K562 (cell line): ENCODE results near the gene BORCS8. TPM values are rescaled to one million over a fixed set of nuclear protein-coding genes. Genes with fewer than 3 reads are reported as not detected.
A peak's percentile ranks its signal among the peaks of the same experiment; 100 is the strongest.

ENCODE experiments used
- E2F3 ChIP-seq: fragments of 250-450 bp; sonication (Bioruptor Pico); IDR thresholded peaks from 2 replicates; pipeline ENCODE4 v1.4.0; 2020; ENCODE audit warnings: mild to moderate bottlenecking
- ELF1 ChIP-seq: fragments of 200-800 bp; sonication (Bioruptor generic); IDR thresholded peaks from 2 replicates; pipeline ENCODE4 v1.6.1; 2016; ENCODE audit warnings: missing genetic modification characterization, missing compliant biosample characterization
- FOXK1 ChIP-seq: sonication (generic); formaldehyde crosslinking; IDR thresholded peaks from 2 replicates; pipeline ENCODE4 v1.8.0; 2022; ENCODE audit warnings: missing genetic modification reagents, mild to moderate bottlenecking, borderline replicate concordance
- HCFC1 ChIP-seq: IDR thresholded peaks from 2 replicates; pipeline ENCODE4 v1.6.1; 2012; ENCODE audit warnings: low read depth, low read length, improper control_type of control experiment
- HNRNPUL1 ChIP-seq: fragments of 200-400 bp; formaldehyde crosslinking; IDR thresholded peaks from 2 replicates; pipeline ENCODE4 v1.6.1; 2017; ENCODE audit warnings: low read length
- KLF13 ChIP-seq: fragments of 450-650 bp; IDR thresholded peaks from 2 replicates; pipeline ENCODE4 v1.6.1; 2016; ENCODE audit warnings: missing genetic modification characterization, low read depth, mild to moderate bottlenecking, missing compliant biosample characterization, moderate library complexity, borderline replicate concordance
- NONO ChIP-seq, 2 experiments: fragments of 200-400 bp in 1 of 2; fragments of 450-650 bp in 1 of 2; formaldehyde crosslinking in 1 of 2; IDR thresholded peaks; 2 replicates each; pipeline ENCODE4 v1.6.1; 2017; ENCODE audit warnings: low read depth in 2 of 2, mild to moderate bottlenecking in 2 of 2, moderate library complexity in 2 of 2, low read length in 1 of 2
- RCOR1 ChIP-seq, 2 experiments: IDR thresholded peaks; 2 replicates each; pipeline ENCODE4 v1.6.1; 2012; ENCODE audit warnings: low read depth in 2 of 2, low read length in 2 of 2, borderline replicate concordance in 1 of 2, improper control_type of control experiment in 1 of 2
- SP1 ChIP-seq: sonication (generic); formaldehyde crosslinking; IDR thresholded peaks from 2 replicates; pipeline ENCODE4 v1.8.1; 2022; ENCODE audit warnings: mild to moderate bottlenecking, missing genetic modification reagents
- WHSC1 ChIP-seq: IDR thresholded peaks from one replicate; pipeline ENCODE4 v1.6.1; 2012; ENCODE audit warnings: low read length, control low read depth, inconsistent platforms
- ZNF197 ChIP-seq: fragments of 200-800 bp; sonication (Bioruptor generic); IDR thresholded peaks from 2 replicates; pipeline ENCODE4 v1.6.1; 2016; ENCODE audit warnings: low read depth, missing genetic modification characterization, missing compliant biosample characterization
- ZNF212 ChIP-seq: fragments of 450-650 bp; formaldehyde crosslinking; IDR thresholded peaks from 2 replicates; pipeline ENCODE4 v1.4.0; 2020; ENCODE audit warnings: mild to moderate bottlenecking
- ZNF239 ChIP-seq: fragments of 250-450 bp; sonication (Bioruptor Pico); IDR thresholded peaks from 2 replicates; pipeline ENCODE4 v1.4.0; 2020; ENCODE audit warnings: mild to moderate bottlenecking
- ZNF695 ChIP-seq: fragments of 450-650 bp; formaldehyde crosslinking; IDR thresholded peaks from 2 replicates; pipeline ENCODE4 v1.4.0; 2020; ENCODE audit warnings: mild to moderate bottlenecking, moderate library complexity
- polyA plus RNA-seq, 8 experiments: library from polyadenylated mRNA; depleted of rRNA in 4 of 8; stranded (reverse) in 5 of 8; unstranded in 3 of 8; fragments of >200 nt; fragmentation: Nextera tagmentation in 2 of 8; fragmentation: Illumina TruSeq in 1 of 8; extraction: Ambion mirVana in 2 of 8; extraction: Trizol in 1 of 8; gene quantifications; 2 replicates each; pipeline versions ENCODE4 v1.2.1 to v1.2.3, GENCODE V29; 2011 to 2014; ENCODE audit warnings: inconsistent platforms in 1 of 8, missing spikeins in 1 of 8
- total RNA-seq, 7 experiments: library from RNA; depleted of rRNA in 6 of 7; stranded (reverse); fragments of >200 nt in 6 of 7; fragmentation: Illumina TruSeq in 2 of 7; extraction: Trizol in 2 of 7; gene quantifications; 2 replicates each; pipeline versions ENCODE4 v1.2.1 to v1.2.3, GENCODE V29; 2011 to 2021; ENCODE audit warnings: low replicate concordance in 1 of 7
- TF ChIP-seq, protein P1 (sequence below): fragments of 450-650 bp; IDR thresholded peaks from 2 replicates; pipeline ENCODE4 v1.6.1; 2016; ENCODE audit warnings: missing biosample characterization, missing genetic modification characterization
- TF ChIP-seq, protein P2 (sequence below): IDR thresholded peaks from 2 replicates; pipeline ENCODE4 v1.6.1; 2014; ENCODE audit warnings: antibody characterized with exemption
- TF ChIP-seq, protein P3 (sequence below): fragments of 250-450 bp; sonication (Bioruptor Pico); IDR thresholded peaks from 2 replicates; pipeline ENCODE4 v1.8.0; 2022; ENCODE audit warnings: moderate library complexity, mild to moderate bottlenecking, inconsistent platforms
- TF ChIP-seq, protein P4 (sequence below): fragments of 250-450 bp; sonication (Bioruptor Pico); IDR thresholded peaks from 2 replicates; pipeline ENCODE4 v1.4.0; 2020; ENCODE audit warnings: mild to moderate bottlenecking, moderate library complexity
- TF ChIP-seq, protein P5 (sequence below): IDR thresholded peaks from 3 replicates; pipeline ENCODE4 v1.6.1; 2011; ENCODE audit warnings: borderline replicate concordance, mild to moderate bottlenecking, moderate library complexity; ENCODE audit not compliant: insufficient read length; ENCODE audit errors: extremely low read depth

BORCS8 gene
- total and polyA plus RNA-seq, 9 of the 15 experiments (the other 6 are each of a cell fraction or from before 2014, with no cell fraction given) = 4.6 to 33.6 (median 16.3) TPM

DNA sequence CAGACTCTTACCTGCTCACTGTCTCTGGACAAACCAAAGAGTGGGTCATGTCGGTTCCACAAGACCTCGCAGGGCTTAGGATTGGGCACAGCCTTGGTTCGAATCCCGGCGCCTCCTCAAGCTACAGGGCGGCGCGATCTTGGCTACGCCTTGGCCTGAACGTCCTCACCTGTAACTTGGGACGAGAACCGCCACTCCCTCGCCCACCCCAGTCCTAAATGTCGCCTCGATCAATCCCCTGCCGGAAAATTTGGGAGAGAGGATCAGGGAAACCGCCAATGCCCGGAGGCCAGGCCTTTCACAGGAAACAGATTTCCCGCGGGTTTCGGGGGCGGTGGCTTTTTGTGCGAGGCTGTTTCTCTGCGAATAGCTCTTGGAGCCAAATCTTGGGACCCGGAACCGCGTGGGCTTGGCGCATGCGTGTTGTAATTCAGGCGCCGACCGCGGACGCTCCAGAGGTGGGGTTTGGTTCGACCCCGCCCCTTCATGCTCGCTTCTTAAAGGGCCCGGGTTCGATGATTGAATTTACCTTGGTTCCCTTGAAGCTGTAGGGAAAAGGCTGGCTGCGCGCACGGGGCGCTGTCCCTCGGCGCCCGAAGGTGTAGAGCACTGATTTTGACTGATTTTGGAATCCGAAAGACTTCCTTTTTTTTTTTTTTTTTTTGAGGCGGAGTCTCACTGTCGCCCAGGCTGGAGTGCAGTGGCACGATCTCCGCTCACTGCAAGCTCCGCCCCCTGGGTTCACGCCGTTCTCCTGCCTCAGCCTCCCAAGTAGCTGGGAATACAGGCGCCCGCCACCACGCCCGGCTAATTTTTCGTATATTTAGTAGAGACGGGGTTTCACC is 11.3 kb upstream of the BORCS8 start, which contains the start of gene NR2C2AP (continued):
- 0 out of 2 replicates have a peak, but pooled peaks have one; percentile 25 for TF ChIP-seq HCFC1
- TF ChIP-seq SP1 (CRISPR knock-in tag) = peak; percentile 74
- peak; percentile 72; the same call in 1 of the 2 replicates for TF ChIP-seq KLF13
- peak; percentile 74 for TF ChIP-seq ELF1 (tag)
- peak; percentile 66 to 93 for TF ChIP-seq RCOR1 (IDR thresholded peaks at IDR 0.05; ENCODE audit: borderline replicate concordance in 1 of 2, low read depth in 2 of 2, low read length in 2 of 2)
- TF ChIP-seq, protein P1, sequence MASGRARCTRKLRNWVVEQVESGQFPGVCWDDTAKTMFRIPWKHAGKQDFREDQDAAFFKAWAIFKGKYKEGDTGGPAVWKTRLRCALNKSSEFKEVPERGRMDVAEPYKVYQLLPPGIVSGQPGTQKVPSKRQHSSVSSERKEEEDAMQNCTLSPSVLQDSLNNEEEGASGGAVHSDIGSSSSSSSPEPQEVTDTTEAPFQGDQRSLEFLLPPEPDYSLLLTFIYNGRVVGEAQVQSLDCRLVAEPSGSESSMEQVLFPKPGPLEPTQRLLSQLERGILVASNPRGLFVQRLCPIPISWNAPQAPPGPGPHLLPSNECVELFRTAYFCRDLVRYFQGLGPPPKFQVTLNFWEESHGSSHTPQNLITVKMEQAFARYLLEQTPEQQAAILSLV (tag) = no peak
- no peak for TF ChIP-seq NONO (IDR thresholded peaks at IDR 0.05; ENCODE audit: low read depth in 2 of 2, low read length in 1 of 2)
- TF ChIP-seq WHSC1 = no peak
- TF ChIP-seq HNRNPUL1 = no peak
- TF ChIP-seq, protein P2, sequence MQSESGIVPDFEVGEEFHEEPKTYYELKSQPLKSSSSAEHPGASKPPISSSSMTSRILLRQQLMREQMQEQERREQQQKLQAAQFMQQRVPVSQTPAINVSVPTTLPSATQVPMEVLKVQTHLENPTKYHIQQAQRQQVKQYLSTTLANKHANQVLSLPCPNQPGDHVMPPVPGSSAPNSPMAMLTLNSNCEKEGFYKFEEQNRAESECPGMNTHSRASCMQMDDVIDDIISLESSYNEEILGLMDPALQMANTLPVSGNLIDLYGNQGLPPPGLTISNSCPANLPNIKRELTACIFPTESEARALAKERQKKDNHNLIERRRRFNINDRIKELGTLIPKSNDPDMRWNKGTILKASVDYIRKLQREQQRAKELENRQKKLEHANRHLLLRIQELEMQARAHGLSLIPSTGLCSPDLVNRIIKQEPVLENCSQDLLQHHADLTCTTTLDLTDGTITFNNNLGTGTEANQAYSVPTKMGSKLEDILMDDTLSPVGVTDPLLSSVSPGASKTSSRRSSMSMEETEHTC = no peak
- no peak for TF ChIP-seq E2F3 (CRISPR knock-in tag)
- TF ChIP-seq ZNF197 = no peak
- no peak for TF ChIP-seq ZNF239 (CRISPR knock-in tag)
- TF ChIP-seq, protein P3, sequence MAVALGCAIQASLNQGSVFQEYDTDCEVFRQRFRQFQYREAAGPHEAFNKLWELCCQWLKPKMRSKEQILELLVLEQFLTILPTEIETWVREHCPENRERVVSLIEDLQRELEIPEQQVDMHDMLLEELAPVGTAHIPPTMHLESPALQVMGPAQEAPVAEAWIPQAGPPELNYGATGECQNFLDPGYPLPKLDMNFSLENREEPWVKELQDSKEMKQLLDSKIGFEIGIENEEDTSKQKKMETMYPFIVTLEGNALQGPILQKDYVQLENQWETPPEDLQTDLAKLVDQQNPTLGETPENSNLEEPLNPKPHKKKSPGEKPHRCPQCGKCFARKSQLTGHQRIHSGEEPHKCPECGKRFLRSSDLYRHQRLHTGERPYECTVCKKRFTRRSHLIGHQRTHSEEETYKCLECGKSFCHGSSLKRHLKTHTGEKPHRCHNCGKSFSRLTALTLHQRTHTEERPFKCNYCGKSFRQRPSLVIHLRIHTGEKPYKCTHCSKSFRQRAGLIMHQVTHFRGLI (CRISPR knock-in tag) = no peak
- TF ChIP-seq, protein P4, sequence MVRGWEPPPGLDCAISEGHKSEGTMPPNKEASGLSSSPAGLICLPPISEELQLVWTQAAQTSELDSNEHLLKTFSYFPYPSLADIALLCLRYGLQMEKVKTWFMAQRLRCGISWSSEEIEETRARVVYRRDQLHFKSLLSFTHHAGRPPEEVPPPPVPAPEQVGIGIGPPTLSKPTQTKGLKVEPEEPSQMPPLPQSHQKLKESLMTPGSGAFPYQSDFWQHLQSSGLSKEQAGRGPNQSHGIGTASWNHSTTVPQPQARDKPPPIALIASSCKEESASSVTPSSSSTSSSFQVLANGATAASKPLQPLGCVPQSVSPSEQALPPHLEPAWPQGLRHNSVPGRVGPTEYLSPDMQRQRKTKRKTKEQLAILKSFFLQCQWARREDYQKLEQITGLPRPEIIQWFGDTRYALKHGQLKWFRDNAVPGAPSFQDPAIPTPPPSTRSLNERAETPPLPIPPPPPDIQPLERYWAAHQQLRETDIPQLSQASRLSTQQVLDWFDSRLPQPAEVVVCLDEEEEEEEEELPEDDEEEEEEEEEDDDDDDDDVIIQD (CRISPR knock-in tag) = no peak
- no peak; the same call in 1 of the 2 replicates for TF ChIP-seq FOXK1 (CRISPR knock-in tag)
- no peak for TF ChIP-seq ZNF212
- no peak for TF ChIP-seq ZNF695 (CRISPR knock-in tag)
- TF ChIP-seq, protein P5, sequence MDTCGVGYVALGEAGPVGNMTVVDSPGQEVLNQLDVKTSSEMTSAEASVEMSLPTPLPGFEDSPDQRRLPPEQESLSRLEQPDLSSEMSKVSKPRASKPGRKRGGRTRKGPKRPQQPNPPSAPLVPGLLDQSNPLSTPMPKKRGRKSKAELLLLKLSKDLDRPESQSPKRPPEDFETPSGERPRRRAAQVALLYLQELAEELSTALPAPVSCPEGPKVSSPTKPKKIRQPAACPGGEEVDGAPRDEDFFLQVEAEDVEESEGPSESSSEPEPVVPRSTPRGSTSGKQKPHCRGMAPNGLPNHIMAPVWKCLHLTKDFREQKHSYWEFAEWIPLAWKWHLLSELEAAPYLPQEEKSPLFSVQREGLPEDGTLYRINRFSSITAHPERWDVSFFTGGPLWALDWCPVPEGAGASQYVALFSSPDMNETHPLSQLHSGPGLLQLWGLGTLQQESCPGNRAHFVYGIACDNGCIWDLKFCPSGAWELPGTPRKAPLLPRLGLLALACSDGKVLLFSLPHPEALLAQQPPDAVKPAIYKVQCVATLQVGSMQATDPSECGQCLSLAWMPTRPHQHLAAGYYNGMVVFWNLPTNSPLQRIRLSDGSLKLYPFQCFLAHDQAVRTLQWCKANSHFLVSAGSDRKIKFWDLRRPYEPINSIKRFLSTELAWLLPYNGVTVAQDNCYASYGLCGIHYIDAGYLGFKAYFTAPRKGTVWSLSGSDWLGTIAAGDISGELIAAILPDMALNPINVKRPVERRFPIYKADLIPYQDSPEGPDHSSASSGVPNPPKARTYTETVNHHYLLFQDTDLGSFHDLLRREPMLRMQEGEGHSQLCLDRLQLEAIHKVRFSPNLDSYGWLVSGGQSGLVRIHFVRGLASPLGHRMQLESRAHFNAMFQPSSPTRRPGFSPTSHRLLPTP = peak; percentile 71
